MCF 10A (cell line): ENCODE results near the gene TUBB6. TPM values are rescaled to one million over a fixed set of nuclear protein-coding genes. Genes with fewer than 3 reads are reported as not detected.

ENCODE experiments used
- total RNA-seq: library from RNA; stranded (reverse); gene quantifications from 2 replicates; pipeline ENCODE4 v1.2.3, GENCODE V29; 2022

Gene TUBB6
- total RNA-seq, 1 experiment from 2014 or later: 167 TPM

Other genes with a start within 250 kb of the TUBB6 start
- gene ANKRD62, start 214.4 kb upstream of the TUBB6 start, total RNA-seq: not detected in 2 replicates
- gene CIDEA, start 53.9 kb upstream of the TUBB6 start, total RNA-seq: not detected in 2 replicates
- 56.7 and 77.2 TPM in 2 replicates for gene AFG3L2, start 69.0 kb downstream of the TUBB6 start, total RNA-seq
- gene PRELID3A, start 99.7 kb downstream of the TUBB6 start, total RNA-seq: 16.5 and 17.1 TPM in 2 replicates